Thyroid gland (tissue), 4 donors: ENCODE results near the gene GGA3.

Source experiments
- CTCF ChIP-seq, 6 experiments: fragments of 200-600 bp in 3 of 6; fragments of 450-650 bp in 3 of 6; sonication (generic) in 3 of 6; IDR thresholded peaks; one replicate each; pipeline ENCODE4 v1.5.1; 2016 to 2019; ENCODE audit warnings: antibody characterized with exemption in 6 of 6, mild to moderate bottlenecking in 2 of 6, inconsistent platforms in 1 of 6, moderate library complexity in 1 of 6
- POLR2A ChIP-seq, 2 donors: fragments of 450-650 bp; IDR thresholded peaks; one replicate each; pipeline ENCODE4 v1.6.1; 2017; ENCODE audit warnings: antibody characterized with exemption in 2 of 2, mild to moderate bottlenecking in 2 of 2, moderate library complexity in 1 of 2

GRCh38 chr17:75231741-75232464, 29.5 kb downstream of the GGA3 start:
- no peak for TF ChIP-seq CTCF (IDR thresholded peaks at IDR 0.05)
- no peak for TF ChIP-seq POLR2A (IDR thresholded peaks at IDR 0.05)
